ENCODE measurements around the gene KRT77.

The KRT77 gene

GRCh38 chr12:52689936-52690335 is 13.4 kb downstream of the KRT77 start:
- TF ChIP-seq CTCF (IDR thresholded peaks at IDR 0.05; ENCODE audit: low read depth, low read length): no peak
- DNase-seq: no peak
- H3K4me1 ChIP-seq: no peaks in the 10 kb centered on the region
- no peak overlapping the region for H3K4me3 ChIP-seq (ENCODE audit: low read depth, low read length)
- H3K36me3 ChIP-seq: no peaks in the 10 kb centered on the region
- peaks cover 45% of the 10 kb centered on the region for H3K27me3 ChIP-seq
- no peaks in the 10 kb centered on the region for H3K9me3 ChIP-seq

DNA sequence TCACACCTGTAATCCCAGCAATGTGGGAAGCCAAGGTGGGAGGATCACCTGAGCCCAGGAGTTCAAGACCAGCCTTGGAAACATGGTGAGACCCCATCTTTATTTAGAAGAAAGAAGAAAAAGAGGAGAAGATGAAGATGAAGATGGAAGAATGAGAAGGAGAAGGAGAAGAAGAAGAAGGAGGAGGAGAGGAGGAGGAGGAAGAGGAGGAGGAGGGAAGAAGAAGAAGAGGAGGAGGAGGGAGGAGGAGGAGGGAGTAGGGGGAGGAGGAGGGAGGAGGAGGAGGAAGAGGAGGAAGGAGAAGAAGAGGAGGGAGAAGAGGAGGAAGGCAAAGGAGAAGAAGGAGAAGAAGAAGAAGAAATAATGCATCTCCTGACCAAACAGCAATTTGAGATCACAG is 14.1 kb downstream of the KRT77 start:
- H3K4me3 ChIP-seq (ENCODE audit: low read depth, low read length): no peak overlapping the region
- H3K27me3 ChIP-seq: peaks cover 51% of the 10 kb centered on the region
- no peaks in the 10 kb centered on the region for H3K36me3 ChIP-seq
- DNase-seq: no peak
- no peaks in the 10 kb centered on the region for H3K4me1 ChIP-seq
- no peak for TF ChIP-seq CTCF (IDR thresholded peaks at IDR 0.05; ENCODE audit: low read depth, low read length)
- no peaks in the 10 kb centered on the region for H3K9me3 ChIP-seq

GRCh38 chr12:52688481-52688880 is 14.8 kb downstream of the KRT77 start:
- DNase-seq: no peak
- H3K36me3 ChIP-seq: no peaks in the 10 kb centered on the region
- H3K9me3 ChIP-seq: no peaks in the 10 kb centered on the region
- no peak overlapping the region for H3K4me3 ChIP-seq (ENCODE audit: low read depth, low read length)
- TF ChIP-seq CTCF (IDR thresholded peaks at IDR 0.05; ENCODE audit: low read depth, low read length): no peak
- peaks cover 54% of the 10 kb centered on the region for H3K27me3 ChIP-seq
- no peaks in the 10 kb centered on the region for H3K4me1 ChIP-seq

- H3K27me3 ChIP-seq: peaks cover 54% of the 10 kb centered on the region
- no peak for DNase-seq
Measured at GRCh38 chr12:52687497-52688385, 15.6 kb downstream of the KRT77 start.

DNA sequence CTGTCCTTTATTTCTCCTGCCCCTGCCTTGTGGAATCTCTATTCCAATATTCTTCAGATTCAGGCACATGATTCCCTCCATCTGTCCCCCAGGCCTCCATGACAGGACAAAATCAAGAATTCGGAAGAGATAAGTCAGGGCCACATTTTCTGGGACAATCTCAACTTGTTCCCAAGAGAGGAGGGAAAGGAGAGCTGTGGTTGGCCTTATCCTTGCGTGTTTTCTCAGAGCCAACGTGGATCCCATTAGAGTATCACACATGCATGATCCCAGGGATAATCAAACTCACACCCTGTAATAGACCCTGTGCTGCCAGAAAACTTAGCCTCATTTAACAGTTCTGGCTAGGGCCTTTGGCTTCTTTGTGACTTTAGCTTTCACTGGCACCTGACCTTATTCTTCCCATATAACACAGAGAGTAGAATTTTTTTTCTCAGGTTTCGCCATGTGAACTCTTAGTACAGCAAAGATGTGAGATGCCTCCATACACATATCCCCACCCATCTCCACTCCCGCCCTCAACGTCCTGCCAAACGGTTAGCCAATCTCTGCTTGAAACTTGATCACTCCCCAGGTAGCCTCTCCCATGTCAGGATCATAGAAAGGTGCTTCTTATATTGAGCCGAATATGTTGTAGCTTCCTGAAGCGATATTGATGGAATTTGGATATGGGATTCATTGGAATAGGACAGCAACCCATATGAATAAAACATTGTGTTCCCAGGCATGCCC is 16.4 kb downstream of the KRT77 start:
- no peaks in the 10 kb centered on the region for H3K36me3 ChIP-seq
- no peak for DNase-seq
- H3K4me3 ChIP-seq (ENCODE audit: low read depth, low read length): no peak overlapping the region
- no peaks in the 10 kb centered on the region for H3K4me1 ChIP-seq
- H3K27me3 ChIP-seq: peaks cover 48% of the 10 kb centered on the region
- no peaks in the 10 kb centered on the region for H3K9me3 ChIP-seq
- TF ChIP-seq CTCF (IDR thresholded peaks at IDR 0.05; ENCODE audit: low read depth, low read length): no peak

More at GRCh38 chr12:52687497-52688385, 15.6 kb downstream of the KRT77 start:
- Histone ChIP-seq H3K9me3 (no peaks in the 10 kb centered on the region), H3K4me3 (ENCODE audit: low read depth, low read length) (no peak overlapping the region), H3K36me3 (no peaks in the 10 kb centered on the region), H3K4me1 (no peaks in the 10 kb centered on the region)
- no peak for TF ChIP-seq CTCF (IDR thresholded peaks at IDR 0.05; ENCODE audit: low read depth, low read length)

- Histone ChIP-seq H3K9me3 (no peaks in the 10 kb centered on the region), H3K4me1 (no peaks in the 10 kb centered on the region), H3K4me3 (ENCODE audit: low read depth, low read length) (no peak overlapping the region), H3K36me3 (no peaks in the 10 kb centered on the region), H3K27me3 (peaks cover 39% of the 10 kb centered on the region)
- TF ChIP-seq CTCF (IDR thresholded peaks at IDR 0.05; ENCODE audit: low read depth, low read length): no peak
- no peak for DNase-seq
Measured at GRCh38 chr12:52686063-52686462, 17.3 kb downstream of the KRT77 start.

All from BE2C (cell line).